HG03196 (cell line): Measurements from ENCODE around the gene CEMIP.

Experiments used
- ATAC-seq: cut with Tn5 transposase; IDR thresholded peaks from one replicate; pipeline ENCODE4 v1.9.1; 2021; ENCODE audit not compliant: unreplicated experiment

Gene CEMIP

DNA sequence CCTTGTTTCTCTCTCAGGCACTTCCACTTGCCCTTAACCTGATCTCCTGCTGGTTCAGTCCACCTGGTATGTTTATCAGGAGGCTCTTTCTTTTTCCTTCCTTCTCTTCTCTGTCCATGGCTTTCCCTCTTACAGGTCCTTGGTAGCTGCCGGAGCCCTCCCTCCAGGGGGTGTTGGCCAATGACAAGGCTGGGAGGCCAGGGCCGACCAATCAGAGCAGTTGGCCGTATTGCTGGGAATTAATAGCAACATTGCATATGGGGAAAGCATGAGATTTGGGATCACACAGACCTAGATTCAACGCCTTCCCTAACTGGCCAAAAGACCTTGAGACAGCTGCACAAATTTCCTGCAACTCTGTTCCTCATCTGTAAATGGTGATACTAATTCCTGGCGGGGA, 62.4 kb downstream of the CEMIP start:
- ATAC-seq: no peak

DNA sequence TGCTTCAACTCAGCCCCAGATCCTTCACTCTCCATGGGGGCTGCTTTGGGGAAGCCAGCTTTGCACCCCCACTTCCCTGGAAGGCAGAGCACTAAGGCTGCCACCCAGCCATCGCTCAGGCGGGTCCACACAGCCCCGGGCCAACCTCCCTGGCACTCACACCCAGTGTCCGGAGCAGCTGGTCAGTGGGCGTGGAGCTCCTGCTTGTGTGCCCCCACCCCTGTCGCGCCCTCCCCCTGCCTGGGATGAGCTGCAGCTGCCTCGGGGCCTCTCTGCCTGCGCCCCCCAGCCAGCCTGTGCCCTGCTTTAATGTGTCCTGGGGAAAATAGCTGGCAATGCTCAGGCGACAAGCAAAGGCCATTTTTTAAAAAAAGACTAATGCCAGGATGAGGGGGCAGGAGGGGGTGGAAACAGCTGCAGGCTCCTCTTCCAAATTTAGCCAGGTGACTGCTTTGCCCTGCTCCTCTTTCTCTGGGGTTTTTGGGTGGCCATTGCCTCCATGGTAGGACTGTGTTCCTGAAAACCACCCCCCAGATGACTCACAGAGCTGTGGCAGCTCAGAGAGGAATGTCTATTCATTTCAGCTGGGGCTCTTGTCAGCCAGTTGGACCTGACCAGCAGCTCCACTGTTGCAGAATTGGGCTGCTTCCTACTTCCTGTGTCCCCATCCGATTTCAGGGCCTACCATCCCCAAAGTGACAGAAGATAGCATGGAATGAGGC, 65.0 kb downstream of the CEMIP start:
- ATAC-seq: no peak

- no peak for ATAC-seq
Measured at GRCh38 chr15:80846031-80846815, 67.1 kb downstream of the CEMIP start.

DNA sequence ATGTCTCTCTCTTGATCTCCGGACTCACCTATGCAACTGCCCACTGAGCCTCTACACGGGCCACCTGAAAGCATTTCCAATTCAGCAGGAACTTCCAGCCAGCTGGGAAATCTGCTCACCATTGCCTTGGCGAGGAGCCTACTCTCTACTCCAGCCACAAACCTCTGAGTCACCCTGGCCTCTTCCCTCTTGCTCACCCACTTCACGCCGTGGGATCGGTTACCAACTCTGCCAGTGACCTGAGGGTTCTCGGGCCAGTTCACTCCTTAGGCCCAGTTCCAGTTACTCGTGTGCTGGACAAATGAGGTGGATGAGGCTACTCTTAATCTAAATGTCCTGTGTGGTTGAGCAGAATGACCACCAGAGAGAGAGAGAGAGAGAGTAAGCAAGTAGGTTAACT, 70.1 kb downstream of the CEMIP start:
- no peak for ATAC-seq

DNA sequence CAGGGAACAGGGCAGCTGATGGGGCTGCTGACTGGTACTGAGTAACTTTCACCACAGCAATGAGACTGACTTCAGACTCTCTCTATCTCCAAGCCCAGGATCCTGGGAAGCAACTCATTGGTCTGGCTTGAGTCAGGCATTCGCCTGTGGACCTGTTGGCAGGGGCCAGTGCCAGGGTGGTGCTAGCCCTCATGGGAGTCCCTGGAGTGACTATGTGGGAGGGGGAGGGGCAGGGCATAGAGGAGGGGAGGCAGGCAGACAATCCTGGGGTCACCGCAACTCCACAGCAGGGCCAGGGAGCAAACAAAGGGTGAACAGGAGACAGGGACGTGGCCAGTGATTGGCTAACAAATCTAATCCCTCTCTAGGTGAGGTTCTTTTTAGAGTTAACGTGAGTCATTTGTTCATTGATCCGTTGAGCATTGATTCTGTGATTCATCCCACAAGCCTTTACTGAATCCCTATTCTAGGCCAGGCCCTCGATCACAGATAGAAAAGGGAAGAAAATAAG, 71.8 kb downstream of the CEMIP start:
- no peak for ATAC-seq

GRCh38 chr15:80852676-80853075, 73.5 kb downstream of the CEMIP start:
- ATAC-seq: no peak

DNA sequence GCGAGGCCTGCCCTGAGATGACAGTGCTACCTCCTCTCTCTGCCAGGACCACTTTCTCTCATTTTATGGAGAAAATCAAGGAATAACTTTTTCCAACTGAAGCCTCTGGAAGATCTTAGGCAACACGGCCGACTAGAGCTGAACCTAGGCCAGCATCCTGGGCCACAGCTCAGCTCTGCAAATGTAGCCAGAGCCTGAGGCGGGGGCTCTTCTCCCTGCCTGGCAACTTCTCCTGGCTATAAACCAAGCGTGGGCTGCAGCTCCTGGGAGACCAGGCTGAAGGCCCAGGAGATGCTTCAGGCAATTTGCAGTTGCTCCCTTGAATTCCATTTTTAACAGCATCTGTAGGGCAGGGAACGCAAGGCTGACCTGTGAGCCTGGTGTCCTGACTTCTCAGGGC, 74.9 kb downstream of the CEMIP start:
- no peak for ATAC-seq

- no peak for ATAC-seq
Measured at GRCh38 chr15:80855206-80855605, 76.0 kb downstream of the CEMIP start.

- ATAC-seq: no peak
Measured at GRCh38 chr15:80856400-80856799, 77.2 kb downstream of the CEMIP start.

- no peak for ATAC-seq
Measured at GRCh38 chr15:80856809-80857377, 77.7 kb downstream of the CEMIP start.

DNA sequence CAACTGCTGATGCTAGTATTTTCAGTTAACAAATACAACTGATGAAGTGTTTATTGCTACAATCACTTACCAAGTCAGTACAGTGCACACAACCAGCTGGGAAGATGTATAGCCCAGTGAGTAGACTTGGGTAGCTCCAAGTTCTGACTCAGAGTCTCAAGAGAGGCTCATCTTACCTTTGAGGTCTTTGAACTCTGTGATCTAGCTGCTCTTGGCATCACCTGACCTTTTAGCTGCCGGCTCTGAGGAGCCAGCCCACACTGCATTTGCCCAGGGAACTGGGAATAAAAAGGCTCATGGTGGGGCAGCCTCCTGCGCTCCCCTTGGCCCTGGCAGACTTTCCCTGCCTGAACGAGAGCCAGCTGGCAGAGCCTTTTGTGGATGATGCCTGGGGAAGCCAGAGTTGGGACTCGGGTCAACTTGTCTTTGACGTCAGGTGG, 82.6 kb downstream of the CEMIP start:
- ATAC-seq: no peak

DNA sequence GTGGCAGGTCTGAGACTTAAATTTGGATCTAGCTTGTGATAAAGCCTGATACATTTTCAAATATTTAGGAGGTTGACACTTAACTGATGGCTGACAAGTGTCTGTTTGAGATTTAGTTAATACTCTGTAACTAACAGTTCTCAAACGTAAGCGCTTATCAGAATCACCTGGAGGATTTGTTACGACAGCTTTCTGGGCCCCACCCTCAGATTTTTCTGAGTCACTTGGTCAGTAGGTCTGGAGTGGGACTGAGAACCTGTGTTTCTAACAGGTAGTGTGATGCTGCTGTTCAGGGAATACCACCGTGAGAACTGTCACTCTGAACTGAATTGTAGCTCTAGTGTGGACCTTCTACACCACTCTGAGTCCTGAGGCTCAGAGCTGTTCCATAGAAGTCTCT, 85.5 kb downstream of the CEMIP start:
- ATAC-seq: no peak

DNA sequence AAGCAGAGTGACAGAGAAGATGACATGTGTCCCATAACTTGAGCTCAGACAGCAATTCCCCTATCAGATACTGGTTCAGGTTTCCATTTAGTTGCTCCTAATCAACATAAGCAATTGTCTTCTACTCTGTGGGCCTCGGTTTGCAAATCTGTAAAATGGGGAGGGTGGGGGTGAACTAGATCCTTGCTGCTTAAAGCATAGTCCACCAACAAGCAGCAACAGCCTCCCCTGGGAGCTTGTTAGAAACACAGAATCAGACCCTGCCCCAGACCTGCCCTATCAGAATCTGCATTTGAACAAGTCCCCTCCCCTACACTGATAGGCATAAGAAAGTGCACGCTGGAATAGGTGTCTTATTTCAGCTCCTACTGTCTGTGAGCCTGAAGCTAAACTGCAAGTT, 87.8 kb downstream of the CEMIP start:
- no peak for ATAC-seq

DNA sequence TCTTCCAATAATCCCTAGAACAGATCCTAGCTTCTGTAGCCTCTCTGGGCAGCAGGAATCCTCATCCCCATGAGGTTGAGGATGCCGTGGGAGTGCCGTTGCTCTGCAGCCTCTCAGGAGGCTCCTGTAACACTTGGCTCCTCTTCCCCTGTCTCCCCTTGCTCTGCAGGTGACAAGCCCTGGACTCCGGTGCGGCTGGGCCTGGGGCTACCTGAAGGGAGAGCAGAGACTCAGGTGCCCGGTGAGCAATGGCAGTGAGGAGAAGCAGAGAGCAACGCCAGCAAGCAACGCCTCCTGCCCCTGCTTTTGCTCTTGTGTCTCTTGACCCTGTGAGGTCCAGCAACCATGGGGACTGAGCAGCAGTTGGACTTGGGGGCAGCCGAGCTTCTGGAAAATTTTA, 91.2 kb downstream of the CEMIP start:
- no peak for ATAC-seq

- no peak for ATAC-seq
Measured at GRCh38 chr15:80870893-80871292, 91.7 kb downstream of the CEMIP start.

DNA sequence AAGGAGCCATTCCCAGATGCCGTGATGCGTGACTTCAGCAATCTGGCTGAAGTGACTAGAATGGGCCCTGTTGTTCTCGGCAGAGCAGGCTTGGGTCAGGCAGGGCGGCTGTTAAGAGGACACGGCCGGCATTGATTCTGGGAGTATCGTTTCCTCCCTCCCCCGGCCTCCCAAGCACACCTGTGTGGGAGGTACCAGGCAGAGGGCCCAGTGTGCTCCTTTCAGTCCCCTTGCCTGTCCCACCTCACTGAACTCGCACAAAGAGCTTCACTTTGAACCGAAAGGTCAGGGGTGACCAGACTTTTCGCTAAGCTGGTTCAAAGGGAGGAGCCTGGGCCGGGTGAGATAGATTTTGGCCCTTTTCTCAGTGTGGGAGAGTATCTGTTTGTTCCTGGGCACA, 92.7 kb downstream of the CEMIP start:
- no peak for ATAC-seq

DNA sequence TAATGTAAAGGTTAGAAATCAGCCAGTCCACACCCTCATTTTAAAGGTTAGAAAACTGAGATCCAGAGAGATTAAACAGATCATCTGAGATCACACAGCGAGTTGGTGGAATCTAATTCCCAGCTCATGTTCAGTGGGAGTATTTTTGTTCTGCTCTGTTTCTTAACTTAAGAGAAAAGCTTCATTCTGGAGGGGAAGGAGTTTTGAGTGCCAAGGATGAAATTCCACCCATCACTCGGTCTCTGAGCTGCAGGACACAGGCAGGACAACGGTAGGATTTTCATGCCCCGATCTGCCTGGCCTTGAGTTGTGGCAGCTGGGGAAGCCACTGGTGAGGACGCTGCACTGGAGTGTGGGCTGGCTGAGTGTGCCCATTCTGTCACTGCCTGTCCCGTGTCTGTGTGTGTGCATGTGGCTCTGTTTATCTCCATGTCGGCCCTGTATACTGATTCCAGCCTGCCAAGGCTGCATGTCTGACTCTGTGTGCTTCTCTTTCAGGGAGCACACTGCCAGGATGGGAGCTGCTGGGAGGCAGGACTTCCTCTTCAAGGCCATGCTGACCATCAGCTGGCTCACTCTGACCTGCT, 94.3 kb downstream of the CEMIP start:
- no peak for ATAC-seq

- no peak for ATAC-seq
Measured at GRCh38 chr15:80875568-80876347, 96.6 kb downstream of the CEMIP start.

GRCh38 chr15:80876348-80876674, 97.1 kb downstream of the CEMIP start:
- ATAC-seq: no peak

DNA sequence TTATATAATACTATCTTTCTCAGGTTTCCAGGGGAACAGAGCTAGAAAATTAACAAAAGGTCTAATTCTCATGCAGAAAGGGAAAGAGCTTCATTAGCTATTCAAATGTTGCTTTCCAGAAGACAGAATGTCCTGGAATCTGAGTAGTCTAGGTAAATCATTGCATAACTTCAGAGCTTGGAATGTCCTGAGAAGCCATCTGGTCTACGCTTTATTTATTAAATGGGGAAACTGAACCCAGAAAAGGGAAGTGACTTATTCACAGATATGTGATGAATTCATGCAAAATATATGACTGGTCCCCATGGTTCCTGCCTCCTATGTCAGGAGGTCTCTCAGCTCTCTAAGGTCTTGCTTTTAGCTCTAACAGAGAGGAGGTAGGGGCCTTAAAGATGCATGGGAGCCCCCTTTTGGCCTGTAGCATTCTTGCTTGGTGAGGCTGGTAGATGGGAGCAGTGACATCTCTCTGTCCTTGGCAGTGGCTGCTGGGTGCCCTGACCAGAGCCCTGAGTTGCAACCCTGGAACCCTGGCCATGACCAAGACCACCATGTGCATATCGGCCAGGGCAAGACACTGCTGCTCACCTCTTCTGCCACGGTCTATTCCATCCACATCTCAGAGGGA, 99.2 kb downstream of the CEMIP start:
- ATAC-seq: no peak

DNA sequence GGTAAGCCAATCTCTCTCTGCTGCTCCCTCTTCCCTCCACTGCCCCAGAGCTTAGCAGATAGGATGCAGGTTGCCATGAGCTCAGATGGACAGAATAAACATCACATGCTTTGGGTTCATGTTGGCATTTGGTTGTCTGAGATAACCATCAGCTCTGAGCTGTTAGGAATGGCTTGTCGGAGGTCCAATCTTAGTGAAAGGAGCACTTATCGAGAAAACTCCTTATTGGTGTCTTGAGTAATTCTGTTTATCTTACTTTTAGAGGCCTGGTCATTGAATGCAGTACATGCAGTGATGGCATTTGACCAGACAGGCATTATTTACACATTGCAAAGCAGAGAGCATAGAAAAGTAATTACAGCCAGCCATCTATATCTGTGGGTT, 99.7 kb downstream of the CEMIP start:
- no peak for ATAC-seq
